HepG2 (cell line): ENCODE data around the gene ACP5. TPM values are rescaled to one million over a fixed set of nuclear protein-coding genes. Genes with fewer than 3 reads are reported as not detected.

Experiments used
- EP300 ChIP-seq, 3 experiments: sonication (generic) in 1 of 3; formaldehyde crosslinking in 1 of 3; IDR thresholded peaks; 2 replicates each; pipeline versions ENCODE4 v1.5.1 to v1.6.1; 2011 to 2020; ENCODE audit warnings: low read depth in 2 of 3, low read length in 2 of 3, borderline replicate concordance in 1 of 3, improper control_type of control experiment in 1 of 3, mild to moderate bottlenecking in 1 of 3, missing genetic modification reagents in 1 of 3, moderate library complexity in 1 of 3
- GPBP1L1 ChIP-seq: sonication (generic); formaldehyde crosslinking; IDR thresholded peaks from 2 replicates; pipeline ENCODE4 v1.5.0; 2020; ENCODE audit warnings: mild to moderate bottlenecking, missing genetic modification reagents
- IKZF1 ChIP-seq: fragments of 450-650 bp; IDR thresholded peaks from 2 replicates; pipeline ENCODE4 v1.7.1; 2016
- ZBTB40 ChIP-seq, 2 experiments: fragments of 450-650 bp in 1 of 2; sonication (generic) in 1 of 2; formaldehyde crosslinking in 1 of 2; IDR thresholded peaks; 2 replicates each; pipeline versions ENCODE4 v1.6.1 to v1.8.0; 2016 to 2022; ENCODE audit warnings: antibody characterized with exemption in 1 of 2, mild to moderate bottlenecking in 1 of 2, missing genetic modification reagents in 1 of 2
- ZBTB49 ChIP-seq: sonication (generic); formaldehyde crosslinking; IDR thresholded peaks from 2 replicates; pipeline ENCODE4 v1.4.0; 2020; ENCODE audit warnings: missing genetic modification reagents, borderline replicate concordance
- ZFP1 ChIP-seq: IDR thresholded peaks from 2 replicates; pipeline ENCODE4 v1.6.1; 2016
- ZFP82 ChIP-seq: sonication (generic); formaldehyde crosslinking; IDR thresholded peaks from 2 replicates; pipeline ENCODE4 v1.5.1; 2020; ENCODE audit warnings: mild to moderate bottlenecking, missing genetic modification reagents, borderline replicate concordance
- ZNF451 ChIP-seq: sonication (generic); formaldehyde crosslinking; IDR thresholded peaks from 2 replicates; pipeline ENCODE4 v1.5.0; 2020; ENCODE audit warnings: mild to moderate bottlenecking, missing genetic modification reagents
- ZNF510 ChIP-seq: sonication (generic); formaldehyde crosslinking; IDR thresholded peaks from 2 replicates; pipeline ENCODE4 v1.4.0; 2020; ENCODE audit warnings: low read depth, mild to moderate bottlenecking, missing genetic modification reagents
- ZNF709 ChIP-seq: sonication (generic); formaldehyde crosslinking; IDR thresholded peaks from 2 replicates; pipeline ENCODE4 v1.5.0; 2020; ENCODE audit warnings: mild to moderate bottlenecking, missing genetic modification reagents
- polyA plus RNA-seq, 8 experiments: library from polyadenylated mRNA; depleted of rRNA in 3 of 8; stranded (reverse) in 7 of 8; unstranded in 1 of 8; fragments of >200 nt; fragmentation: Illumina TruSeq in 4 of 8; extraction: Trizol in 4 of 8; gene quantifications; 2 replicates each; pipeline versions ENCODE4 v1.2.1 to v1.2.3, GENCODE V29; 2011 to 2016; ENCODE audit warnings: low read depth in 4 of 8, missing spikeins in 1 of 8, mixed read lengths in 1 of 8; ENCODE audit not compliant: insufficient read depth in 1 of 8
- total RNA-seq, 5 experiments: library from RNA; depleted of rRNA; stranded (reverse); fragments of >200 nt; fragmentation: Illumina TruSeq; extraction: Trizol; gene quantifications; 2 replicates each; pipeline ENCODE4 v1.2.3, GENCODE V29; 2016; ENCODE audit warnings: low read depth in 1 of 5
- TF ChIP-seq, protein P1 (sequence below): IDR thresholded peaks from 2 replicates; pipeline ENCODE4 v1.6.1; 2018; ENCODE audit warnings: missing genetic modification reagents
- TF ChIP-seq, protein P2 (sequence below): sonication (generic); formaldehyde crosslinking; IDR thresholded peaks from 2 replicates; pipeline ENCODE4 v1.8.1; 2023; ENCODE audit warnings: mild to moderate bottlenecking, missing genetic modification reagents

The ACP5 gene
- total and polyA plus RNA-seq, 2 of the 13 experiments (the other 11 are each of a cell fraction or from before 2014, with no cell fraction given): 1.3 to 6.7 TPM

GRCh38 chr19:11558881-11559828 is 18.3 kb downstream of the ACP5 start, which contains the start of gene ELOF1 (continued):
- TF ChIP-seq, protein P1, sequence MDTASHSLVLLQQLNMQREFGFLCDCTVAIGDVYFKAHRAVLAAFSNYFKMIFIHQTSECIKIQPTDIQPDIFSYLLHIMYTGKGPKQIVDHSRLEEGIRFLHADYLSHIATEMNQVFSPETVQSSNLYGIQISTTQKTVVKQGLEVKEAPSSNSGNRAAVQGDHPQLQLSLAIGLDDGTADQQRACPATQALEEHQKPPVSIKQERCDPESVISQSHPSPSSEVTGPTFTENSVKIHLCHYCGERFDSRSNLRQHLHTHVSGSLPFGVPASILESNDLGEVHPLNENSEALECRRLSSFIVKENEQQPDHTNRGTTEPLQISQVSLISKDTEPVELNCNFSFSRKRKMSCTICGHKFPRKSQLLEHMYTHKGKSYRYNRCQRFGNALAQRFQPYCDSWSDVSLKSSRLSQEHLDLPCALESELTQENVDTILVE (CRISPR knock-in tag): peak; percentile 52
- TF ChIP-seq, protein P2, sequence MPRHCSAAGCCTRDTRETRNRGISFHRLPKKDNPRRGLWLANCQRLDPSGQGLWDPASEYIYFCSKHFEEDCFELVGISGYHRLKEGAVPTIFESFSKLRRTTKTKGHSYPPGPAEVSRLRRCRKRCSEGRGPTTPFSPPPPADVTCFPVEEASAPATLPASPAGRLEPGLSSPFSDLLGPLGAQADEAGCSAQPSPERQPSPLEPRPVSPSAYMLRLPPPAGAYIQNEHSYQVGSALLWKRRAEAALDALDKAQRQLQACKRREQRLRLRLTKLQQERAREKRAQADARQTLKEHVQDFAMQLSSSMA: 0 out of 2 replicates have a peak, but pooled peaks have one; percentile 48
- TF ChIP-seq ZBTB40 (IDR thresholded peaks at IDR 0.05) (peak; percentile 64), ZBTB40 (CRISPR knock-in tag; IDR thresholded peaks at IDR 0.05) (no peak), IKZF1 (no peak), ZBTB49 (CRISPR knock-in tag) (no peak), ZFP82 (CRISPR knock-in tag) (no peak), ZNF709 (no peak), ZFP1 (CRISPR knock-in tag) (no peak), EP300 (IDR thresholded peaks at IDR 0.05; ENCODE audit: low read depth in 2 of 2, low read length in 2 of 2) (no peak), EP300 (CRISPR knock-in tag; IDR thresholded peaks at IDR 0.05; ENCODE audit: borderline replicate concordance) (no peak), GPBP1L1 (no peak), ZNF451 (CRISPR knock-in tag) (no peak), ZNF510 (CRISPR knock-in tag) (no peak)
